ENCODE data around the gene SLC6A4.
"Not testable (repeated sequence)": the region's sequence is repeated elsewhere in the genome, so short reads cannot be mapped to it uniquely, and the experiment has no call there.

SLC6A4 gene

DNA sequence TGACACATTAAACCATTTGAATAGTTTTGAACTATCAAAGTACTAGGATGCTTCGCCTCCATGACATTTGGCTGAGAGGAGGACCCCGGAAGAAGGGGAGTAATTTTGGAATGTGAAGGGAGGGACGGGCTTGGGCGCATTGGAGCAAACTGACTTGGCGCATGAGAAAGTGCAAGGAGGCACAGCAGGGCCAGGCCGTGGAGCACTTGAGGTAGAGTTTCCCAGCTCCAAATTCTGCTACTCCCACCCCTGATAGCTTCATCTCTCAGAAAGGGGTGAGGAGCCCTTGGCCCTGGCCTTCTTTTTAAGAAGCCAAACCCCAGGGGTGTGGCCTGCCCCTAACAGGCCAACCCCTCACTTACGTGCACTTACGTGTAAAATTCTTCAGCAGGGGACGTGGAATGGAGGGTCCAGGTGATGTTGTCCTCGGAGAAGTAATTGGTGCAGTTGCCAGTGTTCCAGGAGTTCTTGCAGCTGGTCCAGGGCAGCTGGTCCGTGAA, 17.7 kb downstream of the SLC6A4 start:
- H3K36me3 ChIP-seq (ENCODE audit: insufficient read depth, low read length): no peaks in the 10 kb centered on the region
- no peak overlapping the region for H3K4me3 ChIP-seq (ENCODE audit: low read length)
- no peak overlapping the region for H3K9ac ChIP-seq (ENCODE audit: low read depth, low read length)
- no peaks in the 10 kb centered on the region for H3K4me1 ChIP-seq (ENCODE audit: control insufficient read depth, insufficient read depth, low read length)
- H3K4me2 ChIP-seq (ENCODE audit: low read length): no peak overlapping the region
- no peaks in the 10 kb centered on the region for H3K9me3 ChIP-seq (replicated peaks; ENCODE audit: low read length)
- peaks cover 46% of the 10 kb centered on the region for H3K27me3 ChIP-seq (ENCODE audit: control insufficient read depth, insufficient read depth, low read length)

DNA sequence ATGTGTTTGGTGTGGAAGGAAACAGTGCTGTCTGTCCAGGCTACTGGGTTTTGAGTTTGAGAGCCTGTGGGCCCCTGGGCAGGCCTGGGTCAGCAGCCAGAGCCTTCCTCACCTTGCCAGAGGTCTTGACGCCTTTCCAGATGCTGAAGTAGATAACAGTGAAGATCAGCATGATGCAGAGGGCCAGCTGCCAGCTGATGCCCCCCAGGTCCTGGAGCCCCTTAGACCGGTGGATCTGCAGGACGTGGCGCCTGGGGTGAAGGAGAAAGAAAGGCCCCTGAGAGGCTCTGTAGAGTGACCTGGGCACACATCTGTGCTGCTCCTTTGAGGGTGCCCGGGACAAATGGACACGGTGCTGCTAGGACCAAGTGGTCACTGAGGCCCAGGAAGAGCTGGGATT, 18.4 kb downstream of the SLC6A4 start:
- no peaks in the 10 kb centered on the region for H3K9me3 ChIP-seq (replicated peaks; ENCODE audit: low read length)
- H3K4me1 ChIP-seq (ENCODE audit: control insufficient read depth, insufficient read depth, low read length): no peaks in the 10 kb centered on the region
- no peaks in the 10 kb centered on the region for H3K36me3 ChIP-seq (ENCODE audit: insufficient read depth, low read length)
- H3K9ac ChIP-seq (ENCODE audit: low read depth, low read length): no peak overlapping the region
- H3K4me2 ChIP-seq (ENCODE audit: low read length): no peak overlapping the region
- peaks cover 43% of the 10 kb centered on the region for H3K27me3 ChIP-seq (ENCODE audit: control insufficient read depth, insufficient read depth, low read length)
- no peak overlapping the region for H3K4me3 ChIP-seq (ENCODE audit: low read length)

DNA sequence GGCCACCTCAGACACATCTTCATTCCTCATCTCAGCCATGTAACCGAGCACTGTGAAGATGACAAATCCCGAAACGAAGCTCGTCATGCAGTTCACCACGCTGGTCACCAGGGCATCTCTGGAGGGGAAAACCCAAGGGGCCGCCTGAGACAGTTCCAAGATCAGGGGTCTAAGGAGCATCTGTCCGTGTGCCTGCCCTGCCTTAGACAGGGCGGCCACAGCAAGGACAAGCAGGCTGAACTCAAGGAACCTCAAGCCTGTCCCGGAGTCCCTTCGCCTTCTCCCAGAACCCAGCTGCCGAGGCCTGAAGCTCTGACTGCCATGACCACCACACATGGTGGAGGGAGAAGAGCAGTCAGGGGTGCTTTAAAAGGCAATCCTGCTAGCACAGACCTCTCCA, 22.7 kb downstream of the SLC6A4 start:
- no peak overlapping the region for H3K9ac ChIP-seq (ENCODE audit: low read depth, low read length)
- no peak overlapping the region for H3K4me2 ChIP-seq (ENCODE audit: low read length)
- no peaks in the 10 kb centered on the region for H3K4me1 ChIP-seq (ENCODE audit: control insufficient read depth, insufficient read depth, low read length)
- no peaks in the 10 kb centered on the region for H3K9me3 ChIP-seq (replicated peaks; ENCODE audit: low read length)
- no peaks in the 10 kb centered on the region for H3K36me3 ChIP-seq (ENCODE audit: insufficient read depth, low read length)
- H3K27me3 ChIP-seq (ENCODE audit: control insufficient read depth, insufficient read depth, low read length): peaks cover 37% of the 10 kb centered on the region
- H3K4me3 ChIP-seq (ENCODE audit: low read length): no peak overlapping the region

DNA sequence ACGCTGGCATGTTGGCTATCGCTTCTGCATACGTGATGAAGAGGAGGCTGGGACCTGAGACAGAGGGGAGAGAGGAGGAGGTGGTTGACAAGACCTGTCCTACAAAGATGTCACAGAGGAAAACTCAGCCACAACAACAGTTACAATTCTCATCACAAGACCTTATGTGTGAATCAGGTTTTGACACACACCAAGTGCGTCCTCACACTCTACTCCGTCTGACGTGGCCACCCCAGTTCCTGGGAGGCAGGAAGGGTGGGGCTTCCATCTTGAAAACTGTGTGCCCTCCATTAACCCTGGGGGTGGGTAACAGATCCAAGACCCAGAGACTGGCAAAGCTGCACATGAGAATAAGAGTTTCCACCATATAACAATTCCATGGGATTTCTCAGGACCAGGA, 24.1 kb downstream of the SLC6A4 start:
- Histone ChIP-seq H3K4me1 (ENCODE audit: control insufficient read depth, insufficient read depth, low read length) (no peaks in the 10 kb centered on the region), H3K36me3 (ENCODE audit: insufficient read depth, low read length) (no peaks in the 10 kb centered on the region), H3K27me3 (ENCODE audit: control insufficient read depth, insufficient read depth, low read length) (peaks cover 36% of the 10 kb centered on the region), H3K4me2 (ENCODE audit: low read length) (no peak overlapping the region), H3K4me3 (ENCODE audit: low read length) (no peak overlapping the region), H3K9ac (ENCODE audit: low read depth, low read length) (no peak overlapping the region), H3K9me3 (replicated peaks; ENCODE audit: low read length) (no peaks in the 10 kb centered on the region)

DNA sequence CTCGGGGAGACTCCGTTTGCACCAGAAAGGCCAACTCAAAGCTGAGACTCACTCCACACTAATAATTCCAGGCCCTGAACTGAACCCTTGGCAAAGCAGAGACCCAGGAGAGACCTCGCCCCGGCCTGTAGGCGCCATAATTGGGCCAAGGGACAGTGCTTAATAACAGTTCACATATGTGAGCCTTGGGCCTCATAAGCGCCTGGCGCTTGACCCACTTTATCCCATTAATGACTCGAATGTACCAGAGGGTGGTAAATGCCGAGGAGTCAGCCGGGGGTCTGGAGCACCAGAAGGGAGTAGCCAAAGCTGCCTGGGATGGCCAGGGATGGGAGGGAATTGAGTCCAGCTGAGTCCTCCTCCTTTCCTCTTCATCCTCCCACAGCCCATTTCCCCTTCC, 24.6 kb downstream of the SLC6A4 start:
- peaks cover 36% of the 10 kb centered on the region for H3K27me3 ChIP-seq (ENCODE audit: control insufficient read depth, insufficient read depth, low read length)
- H3K9ac ChIP-seq (ENCODE audit: low read depth, low read length): no peak overlapping the region
- H3K4me1 ChIP-seq (ENCODE audit: control insufficient read depth, insufficient read depth, low read length): no peaks in the 10 kb centered on the region
- no peaks in the 10 kb centered on the region for H3K9me3 ChIP-seq (replicated peaks; ENCODE audit: low read length)
- no peak overlapping the region for H3K4me3 ChIP-seq (ENCODE audit: low read length)
- H3K4me2 ChIP-seq (ENCODE audit: low read length): no peak overlapping the region
- no peaks in the 10 kb centered on the region for H3K36me3 ChIP-seq (ENCODE audit: insufficient read depth, low read length)

DNA sequence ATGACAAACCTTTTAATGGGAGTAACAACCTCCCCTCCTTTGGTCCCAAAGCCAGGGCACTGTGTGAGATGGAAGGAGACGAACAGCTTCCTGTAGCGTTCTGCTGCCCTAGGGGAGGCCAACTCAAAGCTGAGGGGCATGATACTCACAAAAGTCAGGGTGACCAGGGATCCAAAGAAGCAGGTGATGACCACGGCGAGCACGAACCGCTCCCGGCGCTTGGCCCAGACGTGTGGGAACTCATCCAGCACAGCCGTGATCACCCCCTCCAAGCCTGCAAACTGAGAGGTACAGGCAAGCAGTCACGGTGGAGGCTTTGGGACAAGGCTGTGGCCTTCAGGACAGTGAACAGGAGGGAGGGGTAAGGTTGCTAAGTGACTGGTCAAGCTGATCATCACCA, 25.1 kb downstream of the SLC6A4 start:
- H3K36me3 ChIP-seq (ENCODE audit: insufficient read depth, low read length): no peaks in the 10 kb centered on the region
- peaks cover 39% of the 10 kb centered on the region for H3K27me3 ChIP-seq (ENCODE audit: control insufficient read depth, insufficient read depth, low read length)
- no peaks in the 10 kb centered on the region for H3K4me1 ChIP-seq (ENCODE audit: control insufficient read depth, insufficient read depth, low read length)
- H3K4me3 ChIP-seq (ENCODE audit: low read length): no peak overlapping the region
- H3K9me3 ChIP-seq (replicated peaks; ENCODE audit: low read length): no peaks in the 10 kb centered on the region
- H3K4me2 ChIP-seq (ENCODE audit: low read length): no peak overlapping the region
- no peak overlapping the region for H3K9ac ChIP-seq (ENCODE audit: low read depth, low read length)

DNA sequence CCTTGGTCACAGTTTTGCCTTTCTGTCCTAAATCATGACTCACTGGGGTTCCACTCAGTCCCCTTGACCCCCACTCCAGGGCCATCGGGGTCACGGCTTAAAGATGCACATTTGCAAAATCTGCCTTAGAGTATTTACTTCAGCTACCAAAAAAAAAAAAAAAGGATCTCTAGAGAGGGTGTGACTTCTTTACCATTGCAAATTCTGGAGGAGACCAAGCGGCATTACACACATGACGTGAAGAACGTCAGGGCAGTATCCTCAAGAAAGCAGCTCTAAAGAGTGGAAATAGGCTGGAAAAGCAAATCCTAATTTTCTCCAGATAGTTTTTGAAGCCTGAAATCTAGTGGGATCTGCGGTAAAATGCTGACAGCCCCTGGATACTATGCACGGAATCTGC, 25.6 kb downstream of the SLC6A4 start:
- Histone ChIP-seq H3K9me3 (replicated peaks; ENCODE audit: low read length) (no peaks in the 10 kb centered on the region), H3K4me3 (ENCODE audit: low read length) (no peak overlapping the region), H3K9ac (ENCODE audit: low read depth, low read length) (no peak overlapping the region), H3K27me3 (ENCODE audit: control insufficient read depth, insufficient read depth, low read length) (peaks cover 43% of the 10 kb centered on the region), H3K4me2 (ENCODE audit: low read length) (no peak overlapping the region), H3K36me3 (ENCODE audit: insufficient read depth, low read length) (no peaks in the 10 kb centered on the region), H3K4me1 (ENCODE audit: control insufficient read depth, insufficient read depth, low read length) (no peaks in the 10 kb centered on the region)

DNA sequence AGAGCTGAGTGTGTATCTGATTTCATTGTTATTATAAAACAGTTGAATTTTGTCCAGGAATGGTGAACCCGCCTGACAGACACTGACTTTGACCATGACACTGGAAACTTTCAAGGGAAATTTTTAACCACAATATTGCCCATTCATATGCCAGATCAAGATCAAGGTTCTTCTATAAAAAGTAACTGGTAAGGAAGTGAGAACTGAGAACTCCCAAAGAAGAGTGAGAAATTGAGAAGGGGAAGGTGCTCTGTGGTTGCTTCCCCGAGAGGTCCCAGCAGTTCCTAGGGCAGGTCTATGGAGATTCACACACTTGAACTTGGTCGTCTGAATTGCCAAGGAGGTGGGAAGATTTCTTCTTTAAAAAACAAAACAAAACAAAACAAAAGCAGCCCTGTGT, 27.3 kb downstream of the SLC6A4 start:
- Histone ChIP-seq H3K9me3 (replicated peaks; ENCODE audit: low read length) (no peaks in the 10 kb centered on the region), H3K27me3 (ENCODE audit: control insufficient read depth, insufficient read depth, low read length) (peaks cover 55% of the 10 kb centered on the region), H3K36me3 (ENCODE audit: insufficient read depth, low read length) (no peaks in the 10 kb centered on the region), H3K4me1 (ENCODE audit: control insufficient read depth, insufficient read depth, low read length) (no peaks in the 10 kb centered on the region), H3K4me3 (ENCODE audit: low read length) (no peak overlapping the region), H3K4me2 (ENCODE audit: low read length) (no peak overlapping the region), H3K9ac (ENCODE audit: low read depth, low read length) (no peak overlapping the region)

DNA sequence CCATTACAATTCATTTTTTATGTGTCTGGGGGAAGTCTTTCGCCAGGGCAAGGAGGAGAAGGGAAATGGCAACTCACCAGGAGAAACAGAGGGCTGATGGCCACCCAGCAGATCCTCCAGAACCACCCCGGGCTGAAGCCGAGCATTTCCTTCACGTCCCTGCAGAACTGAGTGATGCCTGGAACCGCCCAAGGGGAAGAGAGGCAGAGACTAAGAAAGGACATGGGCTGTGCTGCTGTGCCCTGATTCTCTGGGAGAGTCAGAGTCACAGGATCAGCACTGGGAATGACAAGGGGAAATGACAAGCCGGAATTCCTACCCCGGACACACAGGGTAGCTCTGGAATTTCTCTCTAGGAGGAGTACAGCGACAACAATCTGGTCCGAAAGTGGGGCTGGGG, 27.8 kb downstream of the SLC6A4 start:
- no peak overlapping the region for H3K9ac ChIP-seq (ENCODE audit: low read depth, low read length)
- H3K36me3 ChIP-seq (ENCODE audit: insufficient read depth, low read length): no peaks in the 10 kb centered on the region
- H3K9me3 ChIP-seq (replicated peaks; ENCODE audit: low read length): no peaks in the 10 kb centered on the region
- H3K4me3 ChIP-seq (ENCODE audit: low read length): no peak overlapping the region
- peaks cover 56% of the 10 kb centered on the region for H3K27me3 ChIP-seq (ENCODE audit: control insufficient read depth, insufficient read depth, low read length)
- no peak overlapping the region for H3K4me2 ChIP-seq (ENCODE audit: low read length)
- no peaks in the 10 kb centered on the region for H3K4me1 ChIP-seq (ENCODE audit: control insufficient read depth, insufficient read depth, low read length)

DNA sequence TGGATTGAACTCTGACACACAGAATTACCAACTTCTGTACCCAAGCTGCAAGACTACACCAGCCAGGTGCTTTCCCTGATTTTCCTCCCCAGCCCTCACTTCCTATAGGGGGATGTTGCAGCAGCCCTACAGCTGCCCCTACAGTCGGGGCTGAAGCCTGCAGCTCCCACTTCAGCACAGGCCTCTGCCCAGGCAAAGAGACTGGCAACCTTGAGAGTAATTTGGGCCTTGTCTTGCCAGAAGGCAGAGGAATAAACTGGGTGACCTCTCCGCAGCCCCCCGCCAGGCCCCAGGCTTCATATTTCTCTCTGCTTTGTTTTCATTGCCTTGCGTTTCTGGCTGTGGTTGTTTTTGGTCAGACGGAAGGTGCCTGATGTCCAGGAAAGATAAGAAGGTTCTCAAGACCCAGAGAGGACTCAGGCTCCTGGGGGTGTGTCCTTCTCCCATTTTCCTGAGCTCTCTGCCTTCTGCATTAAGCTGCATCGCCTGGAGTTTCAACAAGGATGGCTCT, 32.0 kb downstream of the SLC6A4 start:
- no peaks in the 10 kb centered on the region for H3K36me3 ChIP-seq (ENCODE audit: insufficient read depth, low read length)
- H3K9ac ChIP-seq (ENCODE audit: low read depth, low read length): no peak overlapping the region
- no peak overlapping the region for H3K4me3 ChIP-seq (ENCODE audit: low read length)
- no peaks in the 10 kb centered on the region for H3K4me1 ChIP-seq (ENCODE audit: control insufficient read depth, insufficient read depth, low read length)
- H3K27me3 ChIP-seq (ENCODE audit: control insufficient read depth, insufficient read depth, low read length): peaks cover 43% of the 10 kb centered on the region
- no peaks in the 10 kb centered on the region for H3K9me3 ChIP-seq (replicated peaks; ENCODE audit: low read length)
- no peak overlapping the region for H3K4me2 ChIP-seq (ENCODE audit: low read length)

DNA sequence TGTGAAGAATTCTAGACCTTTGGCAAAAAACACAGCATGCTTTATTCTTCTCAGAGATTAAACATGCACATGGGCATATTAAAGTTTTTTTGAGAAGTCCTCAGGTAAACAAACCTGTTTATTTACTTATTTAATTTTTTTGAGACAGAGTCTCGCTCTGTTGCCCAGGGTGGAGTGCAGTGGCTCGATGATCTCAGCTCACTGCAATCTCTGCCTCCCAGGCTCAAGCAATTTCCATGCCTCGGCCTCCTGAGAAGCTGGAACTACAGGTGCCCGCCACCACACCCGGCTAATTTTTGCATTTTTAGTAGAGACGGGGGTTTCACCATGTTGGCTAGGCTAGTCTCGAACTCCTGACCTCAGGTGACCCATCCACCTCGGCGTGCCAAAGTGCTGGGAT, 34.8 kb downstream of the SLC6A4 start:
- not testable (repeated sequence) for H3K9ac ChIP-seq (ENCODE audit: low read depth, low read length)

DNA sequence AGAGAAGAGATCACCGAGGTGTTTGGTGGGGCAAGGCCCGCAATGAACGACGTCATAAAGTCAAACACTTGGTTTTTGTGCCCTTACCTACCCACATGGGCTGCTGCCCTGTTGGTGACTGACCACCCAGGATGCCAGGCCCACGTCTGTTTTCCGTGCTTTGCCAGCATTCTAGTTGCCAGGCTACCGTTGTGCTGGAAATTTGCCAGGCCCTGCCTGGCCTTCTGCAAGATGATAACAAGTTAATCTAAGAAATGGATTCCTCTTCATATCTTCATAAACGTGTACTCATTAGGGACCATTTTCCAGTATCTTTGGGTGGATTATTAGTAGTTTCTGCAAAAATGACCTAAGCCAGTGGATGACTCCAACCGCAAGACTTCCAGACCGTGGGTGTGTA, 35.4 kb downstream of the SLC6A4 start:
- Histone ChIP-seq H3K4me3 (ENCODE audit: low read length) (no peak overlapping the region), H3K4me1 (ENCODE audit: control insufficient read depth, insufficient read depth, low read length) (no peaks in the 10 kb centered on the region), H3K4me2 (ENCODE audit: low read length) (no peak overlapping the region), H3K9me3 (replicated peaks; ENCODE audit: low read length) (no peaks in the 10 kb centered on the region), H3K9ac (ENCODE audit: low read depth, low read length) (no peak overlapping the region), H3K27me3 (ENCODE audit: control insufficient read depth, insufficient read depth, low read length) (peaks cover 25% of the 10 kb centered on the region), H3K36me3 (ENCODE audit: insufficient read depth, low read length) (no peaks in the 10 kb centered on the region)

More for the DNA sequence above, 34.8 kb downstream of the SLC6A4 start:
- not testable (repeated sequence) for H3K36me3 ChIP-seq (ENCODE audit: insufficient read depth, low read length); H3K4me1 ChIP-seq (ENCODE audit: control insufficient read depth, insufficient read depth, low read length); H3K9me3 ChIP-seq (replicated peaks; ENCODE audit: low read length); H3K4me3 ChIP-seq (ENCODE audit: low read length); H3K4me2 ChIP-seq (ENCODE audit: low read length)
- H3K27me3 ChIP-seq (ENCODE audit: control insufficient read depth, insufficient read depth, low read length): peaks cover 31% of the 10 kb centered on the region

Measured in skeletal muscle satellite cell (primary cell).